ENCODE results near the gene LMF2.

LMF2 gene

DNA sequence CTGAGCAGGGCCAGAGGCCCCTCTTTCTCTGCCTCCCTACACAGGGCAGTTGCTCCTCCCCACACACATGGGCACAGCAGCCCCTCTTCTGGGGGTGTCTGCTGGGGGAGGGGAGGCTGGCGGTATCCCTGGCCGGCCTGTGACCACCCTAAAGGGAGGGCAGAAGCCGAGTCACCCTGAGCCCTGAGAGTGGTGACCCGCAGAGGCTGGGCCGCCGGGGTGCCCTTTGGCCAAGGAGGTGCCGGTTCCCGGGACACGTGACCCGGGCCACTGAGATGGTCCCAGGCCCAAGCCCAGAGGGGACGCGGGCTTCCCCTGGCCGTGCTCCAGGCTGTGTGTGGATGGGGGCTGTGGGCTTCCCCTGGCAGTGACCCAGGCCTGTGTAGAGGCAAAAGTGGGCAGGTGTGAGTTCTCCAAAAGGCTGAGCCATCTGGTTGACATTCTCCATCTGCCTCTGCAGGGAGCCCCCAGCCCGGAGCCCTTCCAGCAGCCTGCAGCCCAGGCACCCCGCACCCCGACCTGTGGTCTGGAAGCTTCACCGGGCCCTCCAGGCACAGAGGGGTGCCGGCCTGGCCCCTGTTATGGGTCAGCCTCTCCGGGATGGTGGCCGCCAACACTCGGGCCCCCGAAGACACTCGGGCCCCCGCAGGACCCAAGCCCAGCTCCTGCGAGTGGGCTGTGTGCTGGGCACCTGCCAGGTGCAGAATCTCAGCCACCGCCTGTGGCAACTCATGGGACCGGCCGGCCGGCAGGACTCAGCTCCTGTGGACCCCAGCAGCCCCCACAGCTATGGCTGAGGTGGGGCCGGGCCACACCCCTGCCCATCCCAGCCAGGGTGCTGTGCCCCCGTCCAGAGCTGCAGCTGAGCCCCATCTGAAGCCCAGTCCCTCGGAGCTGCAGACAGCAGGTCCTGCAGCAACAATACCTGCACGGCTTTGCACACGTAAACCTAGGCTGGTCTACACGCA lies 25.1 kb downstream of the LMF2 start:
- no peak for DNase-seq (ENCODE audit: low read depth)

GRCh38 chr22:50481440-50482106 lies 25.9 kb downstream of the LMF2 start, which contains the start of gene ADM2:
ADM2 (plus strand) TSS chr22:50481543; CDS start chr22:50481848, 305 bp downstream.
- peak; percentile 59 for DNase-seq (ENCODE audit: low read depth)

- DNase-seq (ENCODE audit: low read depth), result no peak
These were observed 26.5 kb downstream of the LMF2 start for GRCh38 chr22:50481045-50481439.

DNA sequence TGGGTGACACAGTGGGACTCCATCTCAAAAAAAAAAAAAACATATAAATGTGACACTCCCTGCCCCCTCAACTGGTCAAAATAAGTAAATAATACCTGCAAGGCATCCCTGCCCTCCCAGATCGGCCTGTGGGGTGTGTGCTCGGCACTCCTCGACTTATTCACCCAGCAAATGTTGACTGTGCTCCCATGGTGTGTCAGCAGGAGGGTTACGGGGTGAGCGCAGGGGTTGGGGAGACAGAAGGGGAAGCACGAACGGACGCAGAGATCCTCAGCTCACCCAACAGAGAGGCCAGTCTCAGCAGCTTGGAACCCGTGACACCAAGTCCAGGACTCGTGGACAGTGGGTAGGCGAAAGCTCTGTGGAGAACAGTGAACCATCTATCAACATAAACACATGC lies 27.8 kb downstream of the LMF2 start:
- no peak for DNase-seq (ENCODE audit: low read depth)

DNA sequence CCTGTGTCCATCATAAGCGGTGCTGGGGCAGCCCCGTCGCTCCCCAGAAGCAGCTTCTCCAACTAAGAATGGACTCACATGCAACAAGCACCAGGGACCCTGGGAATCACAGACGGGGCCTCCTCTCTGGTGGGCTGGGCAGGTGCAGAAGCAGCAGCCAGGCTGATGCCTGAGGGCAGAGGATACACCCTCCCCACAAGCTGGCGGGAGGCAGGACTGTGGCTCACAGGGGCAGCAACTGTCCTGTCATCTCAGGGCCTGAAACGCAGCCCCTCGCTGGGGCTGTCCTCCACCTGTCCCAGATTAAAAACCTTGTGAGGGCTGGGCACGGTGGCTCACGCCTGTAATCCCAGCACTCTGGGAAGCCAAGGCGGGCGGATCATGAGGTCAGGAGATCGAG lies 29.6 kb downstream of the LMF2 start:
- DNase-seq (ENCODE audit: low read depth), result no peak

DNA sequence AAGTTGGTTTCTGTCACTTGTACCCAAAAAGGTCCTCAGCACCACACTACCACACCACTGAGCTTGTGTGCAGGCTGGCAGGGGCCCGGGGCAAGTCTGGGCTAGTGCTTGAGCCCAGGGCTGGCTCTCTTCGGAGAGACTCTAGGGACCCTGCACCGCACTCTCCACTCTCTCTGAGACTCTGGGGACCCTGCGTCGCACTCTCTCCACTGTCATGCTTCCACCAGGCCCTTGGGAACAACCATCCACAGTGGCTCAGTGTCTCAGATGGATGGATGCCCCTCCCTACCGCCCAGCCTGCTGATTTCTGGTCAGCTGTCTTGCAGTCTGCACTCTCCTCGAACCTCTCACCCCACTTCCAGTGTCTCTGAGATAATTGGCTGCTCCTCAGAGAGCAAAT lies 30.6 kb downstream of the LMF2 start:
- DNase-seq (ENCODE audit: low read depth), result no peak

DNA sequence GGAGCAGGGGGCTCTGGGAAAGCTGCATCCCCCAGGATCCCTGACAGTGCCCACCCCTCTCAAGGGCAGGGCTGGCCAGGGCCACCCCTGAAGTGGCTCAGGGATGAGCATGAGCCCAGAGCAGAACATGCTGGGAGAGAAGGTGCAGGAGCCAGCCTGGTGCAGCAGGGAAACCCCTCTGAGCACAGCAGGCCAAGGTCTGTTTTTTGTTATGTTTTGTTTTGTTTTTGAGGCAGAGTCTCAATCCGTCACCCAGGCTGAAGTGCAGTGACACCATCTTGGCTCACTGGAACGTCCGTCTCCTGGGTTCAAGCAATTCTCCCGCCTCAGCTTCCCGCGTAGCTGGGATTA lies 31.9 kb downstream of the LMF2 start:
- no peak for DNase-seq (ENCODE audit: low read depth)

DNA sequence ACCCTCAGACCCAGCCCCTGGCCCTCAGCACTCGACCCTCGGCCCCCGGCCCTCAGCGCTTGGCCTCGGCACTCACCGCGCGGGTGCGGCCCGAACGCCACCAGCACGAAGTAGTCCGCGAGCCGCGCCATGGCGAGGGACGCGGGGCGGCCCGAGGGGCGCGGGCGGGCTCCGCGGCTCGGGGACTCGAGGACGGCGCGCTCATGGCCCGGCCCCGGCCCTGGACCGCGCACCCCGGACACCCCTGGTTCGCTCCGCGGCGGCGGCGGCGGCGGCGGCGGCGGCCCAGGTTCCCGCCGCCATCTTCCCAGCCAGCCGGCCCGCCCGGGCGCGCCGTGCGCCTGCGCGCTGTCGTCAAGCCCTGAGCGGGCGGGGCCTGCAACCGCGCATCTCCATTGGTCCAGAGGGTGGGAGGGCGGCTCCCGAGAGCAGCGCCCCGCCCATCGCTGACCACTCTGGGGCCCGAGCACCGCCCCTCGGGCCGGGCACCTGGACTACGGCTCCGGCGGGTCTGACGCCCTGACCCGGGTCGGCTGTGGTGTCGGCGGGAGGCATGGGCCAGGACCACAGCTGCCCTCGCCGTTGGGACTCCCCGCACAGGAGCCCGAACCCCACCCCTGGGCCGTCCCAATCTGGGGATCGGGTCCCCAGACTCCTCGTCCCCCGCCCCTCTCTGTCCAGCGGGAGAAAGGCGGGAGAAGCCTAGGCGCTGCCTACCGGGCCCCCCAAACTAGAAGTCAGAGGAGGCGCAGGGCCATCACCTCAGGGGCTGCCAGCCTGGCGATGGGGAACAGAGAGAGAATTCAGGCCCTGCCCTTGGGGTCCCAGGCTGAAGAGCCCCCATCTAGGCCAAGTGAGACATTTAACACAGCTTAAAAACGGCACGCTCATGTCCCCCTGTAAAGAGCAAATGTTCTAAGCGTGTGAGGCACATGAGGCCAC lies 32.5 kb downstream of the LMF2 start, which contains the start of gene SBF1:
Gene SBF1 (minus strand): TSS at position 326 of the 942 bp plus-strand sequence. CDS start 195 bp downstream, at position 131.
- DNase-seq (ENCODE audit: low read depth), result peak; percentile 83

GRCh38 chr22:50473855-50474671 lies 33.4 kb downstream of the LMF2 start:
- no peak for DNase-seq (ENCODE audit: low read depth)

GRCh38 chr22:50473088-50473487 lies 34.4 kb downstream of the LMF2 start:
- peak; percentile 31 for DNase-seq (ENCODE audit: low read depth)

- no peak for DNase-seq (ENCODE audit: low read depth)
These were observed 35.5 kb downstream of the LMF2 start for GRCh38 chr22:50471962-50472361.

DNA sequence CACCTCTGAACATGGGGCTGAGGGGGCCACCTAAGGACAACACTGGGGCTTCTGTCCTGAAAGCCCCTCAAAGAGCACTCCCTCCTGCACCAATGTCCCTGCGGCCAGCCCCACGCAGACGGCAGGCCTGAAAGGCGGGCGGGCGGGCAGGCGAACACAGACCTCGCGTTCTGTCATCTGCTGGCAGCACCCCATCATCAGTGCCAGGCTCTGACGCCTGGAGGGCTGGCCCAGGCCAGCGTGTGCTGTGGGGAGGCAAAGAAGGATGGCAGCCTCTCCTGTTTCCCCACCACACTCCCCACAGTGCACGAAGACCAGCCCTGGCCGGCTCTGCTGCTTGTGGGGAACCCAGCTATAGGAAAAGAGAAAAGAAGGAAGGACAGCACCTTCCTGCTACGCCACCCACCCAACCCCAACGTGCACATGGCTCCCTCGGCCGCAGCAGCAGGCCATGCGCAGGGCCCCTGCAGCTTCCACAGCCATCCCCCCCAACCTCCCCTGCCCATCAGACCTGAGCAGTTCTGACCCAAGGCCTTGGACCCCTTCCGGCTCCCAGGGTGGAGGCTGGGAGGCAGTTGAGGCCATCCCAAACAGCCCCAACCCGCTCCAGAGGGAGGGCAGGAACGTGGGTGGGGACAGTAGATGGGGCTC lies 36.2 kb downstream of the LMF2 start:
- DNase-seq (ENCODE audit: low read depth), result no peak

DNA sequence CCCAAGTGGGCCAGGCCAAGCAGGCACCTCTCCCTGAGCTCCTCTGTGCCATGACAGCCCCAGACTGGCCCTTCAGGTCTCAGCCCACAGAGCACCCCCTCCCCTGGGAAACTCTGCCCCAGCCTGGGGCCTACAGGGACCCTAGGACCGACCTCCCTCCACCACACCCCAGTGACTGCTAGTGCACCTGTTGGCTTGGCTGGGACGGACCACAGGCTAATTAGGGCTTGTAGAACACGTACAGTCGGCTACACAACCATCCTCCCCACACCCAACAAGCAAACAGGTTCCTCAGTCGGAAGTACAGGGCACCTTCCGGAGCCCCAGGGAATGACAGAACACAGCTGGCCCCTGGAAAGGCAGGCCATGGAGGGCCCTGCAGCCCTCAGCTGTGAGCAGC lies 37.0 kb downstream of the LMF2 start:
- DNase-seq (ENCODE audit: low read depth), result no peak

DNA sequence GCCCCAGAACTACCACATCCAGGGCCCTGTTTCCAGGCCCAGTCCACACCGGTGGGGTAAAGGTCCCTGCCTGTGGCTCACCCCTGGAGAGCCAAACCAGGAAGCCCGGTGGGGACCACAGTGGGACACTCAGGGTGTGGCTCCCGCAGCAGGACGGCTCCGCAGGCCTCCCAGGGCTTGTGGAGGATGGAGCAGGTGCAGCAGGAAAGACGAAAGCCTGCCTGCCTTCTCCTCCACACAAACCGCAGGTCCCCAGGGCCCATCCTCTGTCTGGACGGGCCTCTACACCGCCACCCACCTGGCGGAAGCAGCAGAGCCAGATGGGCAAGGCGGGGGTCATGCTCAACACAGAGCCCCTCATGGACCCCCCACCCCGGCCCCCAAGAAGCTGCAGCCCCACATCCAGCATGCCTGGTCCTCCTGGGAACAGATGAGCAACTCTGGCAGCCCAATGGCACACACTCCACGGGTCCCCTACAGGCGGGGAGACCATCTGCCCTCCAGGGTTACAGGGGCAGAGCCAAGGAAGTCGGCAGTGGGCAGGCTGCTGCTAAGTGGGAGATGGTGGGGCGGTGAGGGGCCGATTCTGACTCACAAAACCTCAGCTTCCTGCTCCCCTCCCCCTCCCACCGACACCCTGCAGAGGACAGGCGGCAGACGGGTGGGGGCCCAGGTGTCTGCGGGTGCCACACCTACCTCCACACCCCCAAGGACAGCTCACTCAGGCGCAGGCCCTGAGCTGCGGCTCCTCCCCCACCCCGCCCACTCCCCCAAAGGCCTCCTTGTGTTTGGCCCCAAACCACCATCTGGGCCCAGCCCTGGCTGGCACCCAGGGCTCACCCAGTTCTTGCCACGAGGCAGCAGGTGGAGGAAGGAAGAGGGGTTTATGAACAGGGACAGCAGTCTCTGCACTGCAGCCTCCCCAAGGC lies 37.9 kb downstream of the LMF2 start:
- peak; percentile 95 for DNase-seq (ENCODE audit: low read depth)

GRCh38 chr22:50468626-50469025 lies 38.9 kb downstream of the LMF2 start:
- DNase-seq (ENCODE audit: low read depth), result no peak

DNA sequence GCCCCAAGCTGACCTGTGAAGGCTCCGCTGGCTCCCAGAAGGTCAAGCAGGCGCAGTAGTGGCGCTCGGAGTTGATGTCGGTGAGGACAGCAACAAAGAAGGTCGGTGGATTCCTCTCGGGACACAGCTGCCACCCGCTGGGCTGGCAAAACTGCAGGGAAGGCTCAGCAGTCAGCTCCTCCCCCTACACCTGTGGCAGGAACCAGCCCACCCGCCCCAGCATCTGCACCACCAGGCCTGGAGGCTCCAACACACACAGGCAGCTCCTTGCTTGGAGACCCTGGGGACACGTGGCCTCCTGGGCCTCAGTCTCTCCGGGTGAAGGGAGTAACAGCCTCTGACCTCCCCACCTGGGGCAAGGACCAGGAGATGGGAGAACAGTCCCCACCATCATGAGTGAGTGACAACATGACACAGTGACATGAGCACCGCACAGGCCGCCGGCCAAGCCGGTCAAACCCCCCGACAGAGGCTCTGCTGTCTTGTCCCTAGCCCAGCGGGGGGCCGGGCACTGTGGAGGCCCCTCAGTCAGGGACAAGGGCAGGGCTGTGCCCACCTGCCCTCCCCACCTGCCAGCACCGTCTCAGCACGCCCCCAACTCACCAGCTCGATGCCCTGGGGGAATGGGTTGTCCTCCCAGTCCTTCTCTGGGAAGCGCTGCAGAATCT lies 39.6 kb downstream of the LMF2 start:
- no peak for DNase-seq (ENCODE audit: low read depth)

DNA sequence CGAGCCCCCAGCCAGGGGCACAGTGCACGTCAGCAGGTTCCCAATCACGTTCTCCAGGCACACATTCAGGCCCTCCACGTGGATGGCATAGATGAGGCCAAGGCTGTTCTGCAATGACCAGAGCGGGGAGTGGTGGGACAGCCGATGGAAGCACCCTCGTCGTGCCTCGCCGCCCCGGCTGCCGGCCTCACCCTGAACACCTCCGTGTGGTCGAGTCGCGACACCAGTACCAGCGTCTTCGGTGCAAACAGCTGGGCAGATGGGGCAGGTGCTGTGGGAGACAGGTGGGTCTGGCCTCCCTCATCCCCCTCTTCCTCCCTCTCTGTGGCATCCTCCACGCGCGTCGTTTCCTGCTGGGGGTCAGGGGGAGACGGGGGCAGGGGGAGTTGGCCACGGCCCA lies 40.2 kb downstream of the LMF2 start:
- DNase-seq (ENCODE audit: low read depth), result no peak

- DNase-seq (ENCODE audit: low read depth), result no peak
These were observed 42.2 kb downstream of the LMF2 start for GRCh38 chr22:50465066-50465930.
